HepG2 (cell line): ENCODE data around the gene TRIM62. TPM values are rescaled to one million over a fixed set of nuclear protein-coding genes. Genes with fewer than 3 reads are reported as not detected.

Experiments used
- ARNT ChIP-seq: fragments of 450-650 bp; IDR thresholded peaks from 2 replicates; pipeline ENCODE4 v1.6.1; 2017
- DNMT1 ChIP-seq: sonication (generic); formaldehyde crosslinking; IDR thresholded peaks from 2 replicates; pipeline ENCODE4 v1.5.1; 2020; ENCODE audit warnings: mild to moderate bottlenecking, missing genetic modification reagents
- ERF ChIP-seq: IDR thresholded peaks from 2 replicates; pipeline ENCODE4 v1.6.1; 2018; ENCODE audit warnings: missing biosample characterization, missing genetic modification reagents
- MED8 ChIP-seq: sonication (generic); formaldehyde crosslinking; IDR thresholded peaks from 2 replicates; pipeline ENCODE4 v1.8.1; 2023; ENCODE audit warnings: mild to moderate bottlenecking, missing genetic modification reagents; ENCODE audit not compliant: insufficient replicate concordance
- MIXL1 ChIP-seq: IDR thresholded peaks from 2 replicates; pipeline ENCODE4 v1.6.1; 2016
- NBN ChIP-seq: fragments of 450-650 bp; conservative IDR thresholded peaks from 2 replicates; pipeline ENCODE4 v1.6.1; 2017
- NCOA1 ChIP-seq: sonication (generic); formaldehyde crosslinking; IDR thresholded peaks from 2 replicates; pipeline ENCODE4 v1.9.0; 2021; ENCODE audit warnings: missing genetic modification reagents
- NFIC ChIP-seq: IDR thresholded peaks from 2 replicates; pipeline ENCODE4 v1.6.1; 2012; ENCODE audit warnings: mild to moderate bottlenecking, low read length, inconsistent platforms
- POLR2A ChIP-seq, 2 experiments: IDR thresholded peaks; 2 replicates each; pipeline ENCODE4 v1.6.1; 2011; ENCODE audit warnings: low read depth in 2 of 2, low read length in 2 of 2, mild to moderate bottlenecking in 1 of 2, moderate library complexity in 1 of 2; ENCODE audit not compliant: insufficient read depth in 1 of 2
- SMARCC2 ChIP-seq: fragments of 450-650 bp; IDR thresholded peaks from 2 replicates; pipeline ENCODE4 v1.6.1; 2017; ENCODE audit warnings: antibody characterized with exemption, mild to moderate bottlenecking
- TBP ChIP-seq: sonication (generic); formaldehyde crosslinking; IDR thresholded peaks from 2 replicates; pipeline ENCODE4 v1.5.0; 2020; ENCODE audit warnings: missing genetic modification reagents
- TSC22D2 ChIP-seq: sonication (generic); formaldehyde crosslinking; IDR thresholded peaks from 2 replicates; pipeline ENCODE4 v1.5.1; 2020; ENCODE audit warnings: missing genetic modification reagents, mild to moderate bottlenecking, borderline replicate concordance
- ZBTB10 ChIP-seq: sonication (generic); formaldehyde crosslinking; IDR thresholded peaks from 2 replicates; pipeline ENCODE4 v1.4.0; 2020; ENCODE audit warnings: missing genetic modification reagents, borderline replicate concordance
- ZFP62 ChIP-seq: sonication (generic); formaldehyde crosslinking; IDR thresholded peaks from 2 replicates; pipeline ENCODE4 v1.4.0; 2020; ENCODE audit warnings: missing genetic modification reagents
- ZFY ChIP-seq: sonication (generic); formaldehyde crosslinking; IDR thresholded peaks from 2 replicates; pipeline ENCODE4 v1.4.0; 2020; ENCODE audit warnings: missing genetic modification reagents
- ZKSCAN5 ChIP-seq: sonication (generic); formaldehyde crosslinking; IDR thresholded peaks from 2 replicates; pipeline ENCODE4 v1.5.1; 2020; ENCODE audit warnings: mild to moderate bottlenecking, missing genetic modification reagents
- ZMYM3 ChIP-seq: sonication (generic); formaldehyde crosslinking; IDR thresholded peaks from 2 replicates; pipeline ENCODE4 v1.5.1; 2020; ENCODE audit warnings: mild to moderate bottlenecking, missing genetic modification reagents
- ZNF180 ChIP-seq: sonication (generic); formaldehyde crosslinking; IDR thresholded peaks from 2 replicates; pipeline ENCODE4 v1.4.0; 2020; ENCODE audit warnings: low read depth, missing genetic modification reagents, borderline replicate concordance
- ZNF264 ChIP-seq: sonication (generic); formaldehyde crosslinking; IDR thresholded peaks from 2 replicates; pipeline ENCODE4 v1.4.0; 2020; ENCODE audit warnings: missing genetic modification reagents
- ZNF335 ChIP-seq: sonication (generic); formaldehyde crosslinking; IDR thresholded peaks from 2 replicates; pipeline ENCODE4 v1.4.0; 2020; ENCODE audit warnings: missing genetic modification reagents
- ZNF383 ChIP-seq: sonication (generic); formaldehyde crosslinking; IDR thresholded peaks from 2 replicates; pipeline ENCODE4 v1.4.0; 2020; ENCODE audit warnings: missing genetic modification reagents, mild to moderate bottlenecking, borderline replicate concordance
- ZNF552 ChIP-seq: sonication (generic); formaldehyde crosslinking; IDR thresholded peaks from 2 replicates; pipeline ENCODE4 v1.9.0; 2022; ENCODE audit warnings: missing genetic modification reagents, mild to moderate bottlenecking, borderline replicate concordance
- ZNF609 ChIP-seq: sonication (generic); formaldehyde crosslinking; IDR thresholded peaks from 2 replicates; pipeline ENCODE4 v1.4.0; 2020; ENCODE audit warnings: mild to moderate bottlenecking, missing genetic modification reagents, borderline replicate concordance
- ZSCAN30 ChIP-seq: sonication (generic); formaldehyde crosslinking; IDR thresholded peaks from 2 replicates; pipeline ENCODE4 v1.5.0; 2020; ENCODE audit warnings: mild to moderate bottlenecking, missing genetic modification reagents
- ZSCAN9 ChIP-seq: IDR thresholded peaks from 2 replicates; pipeline ENCODE4 v1.6.1; 2016; ENCODE audit warnings: borderline replicate concordance
- polyA plus RNA-seq, 8 experiments: library from polyadenylated mRNA; depleted of rRNA in 3 of 8; stranded (reverse) in 7 of 8; unstranded in 1 of 8; fragments of >200 nt; fragmentation: Illumina TruSeq in 4 of 8; extraction: Trizol in 4 of 8; gene quantifications; 2 replicates each; pipeline versions ENCODE4 v1.2.1 to v1.2.3, GENCODE V29; 2011 to 2016; ENCODE audit warnings: low read depth in 4 of 8, missing spikeins in 1 of 8, mixed read lengths in 1 of 8; ENCODE audit not compliant: insufficient read depth in 1 of 8
- total RNA-seq, 5 experiments: library from RNA; depleted of rRNA; stranded (reverse); fragments of >200 nt; fragmentation: Illumina TruSeq; extraction: Trizol; gene quantifications; 2 replicates each; pipeline ENCODE4 v1.2.3, GENCODE V29; 2016; ENCODE audit warnings: low read depth in 1 of 5

Gene TRIM62
- total and polyA plus RNA-seq, 2 of the 13 experiments (the other 11 are each of a cell fraction or from before 2014, with no cell fraction given) = 0.53 to 0.57 TPM

GRCh38 chr1:33180911-33181890 is 642 bp downstream of the TRIM62 start (continued):
- TF ChIP-seq SMARCC2 (no peak), ZSCAN30 (CRISPR knock-in tag) (no peak), ZMYM3 (CRISPR knock-in tag) (peak; percentile 38; the same call in 1 of the 2 replicates), MIXL1 (no peak), ZNF609 (CRISPR knock-in tag) (peak; percentile 27; the same call in 1 of the 2 replicates), ZSCAN9 (no peak), ERF (no peak), ZNF335 (no peak), NFIC (no peak), ZNF180 (CRISPR knock-in tag) (no peak), TSC22D2 (CRISPR knock-in tag) (no peak), ARNT (no peak), ZNF264 (no peak), MED8 (CRISPR knock-in tag) (no peak), ZFY (CRISPR knock-in tag) (peak; percentile 31; the same call in 1 of the 2 replicates), ZBTB10 (CRISPR knock-in tag) (no peak), POLR2A (IDR thresholded peaks at IDR 0.05; ENCODE audit: insufficient read depth in 1 of 2, low read depth in 2 of 2, low read length in 2 of 2) (no peak), TBP (CRISPR knock-in tag) (no peak), ZFP62 (CRISPR knock-in tag) (no peak), NBN (no peak), ZKSCAN5 (CRISPR knock-in tag) (no peak), DNMT1 (CRISPR knock-in tag) (peak; percentile 48; the same call in 1 of the 2 replicates), ZNF383 (CRISPR knock-in tag) (no peak), NCOA1 (no peak), ZNF552 (0 out of 2 replicates have a peak, but pooled peaks have one; percentile 66)
